Osteocyte (in vitro differentiated cells): ENCODE results near the gene DAPK1. TPM values are rescaled to one million over a fixed set of nuclear protein-coding genes. Genes with fewer than 3 reads are reported as not detected.
A peak's percentile ranks its signal among the peaks of the same experiment; 100 is the strongest.

ENCODE experiments used
- DNase-seq: peaks from one replicate; pipeline ENCODE4 v3.0.0; 2021; ENCODE audit warnings: mixed read lengths; ENCODE audit not compliant: unreplicated experiment; ENCODE audit errors: extremely low spot score
- H3K27ac Mint-ChIP-seq: one replicate; pipeline ENCODE4 v1.8.0; 2021; ENCODE audit warnings: mild to moderate bottlenecking, mixed read lengths; ENCODE audit not compliant: unreplicated experiment
- H3K27me3 Mint-ChIP-seq: one replicate; pipeline ENCODE4 v1.8.0; 2021; ENCODE audit warnings: mixed read lengths; ENCODE audit not compliant: unreplicated experiment
- H3K36me3 Mint-ChIP-seq: one replicate; pipeline ENCODE4 v1.8.0; 2021; ENCODE audit warnings: mixed read lengths; ENCODE audit not compliant: unreplicated experiment
- H3K4me1 Mint-ChIP-seq: one replicate; pipeline ENCODE4 v1.8.0; 2021; ENCODE audit warnings: mixed read lengths; ENCODE audit not compliant: unreplicated experiment
- H3K4me3 Mint-ChIP-seq: one replicate; pipeline ENCODE4 v1.8.0; 2021; ENCODE audit warnings: mild to moderate bottlenecking, moderate library complexity, mixed read lengths; ENCODE audit not compliant: unreplicated experiment
- H3K9me3 Mint-ChIP-seq: one replicate; pipeline ENCODE4 v1.8.0; 2021; ENCODE audit warnings: mixed read lengths; ENCODE audit not compliant: unreplicated experiment
- CTCF ChIP-seq: fragments of 200-600 bp; sonication (generic); IDR thresholded peaks from 2 replicates; pipeline ENCODE4 v1.5.0; 2021; ENCODE audit warnings: antibody characterized with exemption, mild to moderate bottlenecking, moderate library complexity
- total RNA-seq: library from RNA; stranded (reverse); gene quantifications from 2 replicates; pipeline ENCODE4 v1.2.1, GENCODE V29; 2021

The DAPK1 gene
- total RNA-seq, 1 donor from 2014 or later = 304 TPM

GRCh38 chr9:87592554-87593358 lies 95.1 kb downstream of the DAPK1 start:
- Mint-ChIP-seq H3K9me3 (no peaks in the 10 kb centered on the region), H3K27ac (peak overlapping the region; percentile 15), H3K4me1 (peaks cover 60% of the 10 kb centered on the region), H3K36me3 (peaks cover 27% of the 10 kb centered on the region), H3K27me3 (no peaks in the 10 kb centered on the region), H3K4me3 (no peak overlapping the region)
- no peak for DNase-seq
- no peak for TF ChIP-seq CTCF

GRCh38 chr9:87593359-87593980 lies 95.8 kb downstream of the DAPK1 start:
- peaks cover 60% of the 10 kb centered on the region for H3K4me1 Mint-ChIP-seq
- no peak overlapping the region for H3K4me3 Mint-ChIP-seq
- no peak for DNase-seq
- H3K36me3 Mint-ChIP-seq = peaks cover 31% of the 10 kb centered on the region
- H3K27me3 Mint-ChIP-seq = no peaks in the 10 kb centered on the region
- no peak overlapping the region for H3K27ac Mint-ChIP-seq
- H3K9me3 Mint-ChIP-seq = no peaks in the 10 kb centered on the region
- TF ChIP-seq CTCF = no peak

GRCh38 chr9:87594194-87594593 lies 96.5 kb downstream of the DAPK1 start:
- no peaks in the 10 kb centered on the region for H3K27me3 Mint-ChIP-seq
- H3K9me3 Mint-ChIP-seq = no peaks in the 10 kb centered on the region
- H3K4me3 Mint-ChIP-seq = no peak overlapping the region
- DNase-seq = no peak
- no peak for TF ChIP-seq CTCF
- peaks cover 61% of the 10 kb centered on the region for H3K4me1 Mint-ChIP-seq
- H3K36me3 Mint-ChIP-seq = peaks cover 31% of the 10 kb centered on the region
- peak overlapping the region; percentile 54 for H3K27ac Mint-ChIP-seq

- no peaks in the 10 kb centered on the region for H3K9me3 Mint-ChIP-seq
- no peak for DNase-seq
- peaks cover 62% of the 10 kb centered on the region for H3K4me1 Mint-ChIP-seq
- H3K36me3 Mint-ChIP-seq = peaks cover 31% of the 10 kb centered on the region
- peak overlapping the region; percentile 18 for H3K27ac Mint-ChIP-seq
- H3K4me3 Mint-ChIP-seq = no peak overlapping the region
- no peak for TF ChIP-seq CTCF
- no peaks in the 10 kb centered on the region for H3K27me3 Mint-ChIP-seq
Measured at GRCh38 chr9:87594662-87595061, 97.0 kb downstream of the DAPK1 start.

GRCh38 chr9:87595610-87596009 lies 97.9 kb downstream of the DAPK1 start:
- peaks cover 70% of the 10 kb centered on the region for H3K4me1 Mint-ChIP-seq
- no peaks in the 10 kb centered on the region for H3K27me3 Mint-ChIP-seq
- H3K9me3 Mint-ChIP-seq = no peaks in the 10 kb centered on the region
- DNase-seq = no peak
- peaks cover 31% of the 10 kb centered on the region for H3K36me3 Mint-ChIP-seq
- H3K4me3 Mint-ChIP-seq = no peak overlapping the region
- TF ChIP-seq CTCF = no peak
- peak overlapping the region; percentile 72 for H3K27ac Mint-ChIP-seq
